Gastrocnemius medialis (tissue), 4 donors: ENCODE data around the gene RASA4B.
"Not testable (repeated sequence)": the region's sequence is repeated elsewhere in the genome, so short reads cannot be mapped to it uniquely, and the experiment has no call there.

Source experiments
- CTCF ChIP-seq, 5 experiments: fragments of 450-650 bp in 3 of 5; fragments of 200-600 bp in 2 of 5; sonication (generic) in 2 of 5; IDR thresholded peaks in 4 of 5; conservative IDR thresholded peaks in 1 of 5; 1 replicate in 4 of 5; 2 replicates in 1 of 5; pipeline ENCODE4 v1.5.1; 2016 to 2019; ENCODE audit warnings: antibody characterized with exemption in 5 of 5, mild to moderate bottlenecking in 3 of 5, moderate library complexity in 3 of 5
- POLR2A ChIP-seq, 2 donors: fragments of 450-650 bp; IDR thresholded peaks; one replicate each; pipeline ENCODE4 v1.6.1; 2017; ENCODE audit warnings: antibody characterized with exemption in 2 of 2, mild to moderate bottlenecking in 2 of 2, moderate library complexity in 2 of 2

- TF ChIP-seq CTCF (IDR thresholded peaks at IDR 0.05 in 4 of 5, conservative IDR thresholded peaks at IDR 0.05 in 1 of 5); POLR2A (IDR thresholded peaks at IDR 0.05): not testable (repeated sequence)
These were observed 2.5 kb downstream of the RASA4B start for GRCh38 chr7:102514881-102515721.
